HG03520 (cell line): ENCODE data around the gene MUSTN1.

Experiments
- ATAC-seq: cut with Tn5 transposase; IDR thresholded peaks from one replicate; pipeline ENCODE4 v1.9.1; 2021; ENCODE audit warnings: mild to moderate bottlenecking, moderate library complexity; ENCODE audit not compliant: unreplicated experiment

MUSTN1 gene

DNA sequence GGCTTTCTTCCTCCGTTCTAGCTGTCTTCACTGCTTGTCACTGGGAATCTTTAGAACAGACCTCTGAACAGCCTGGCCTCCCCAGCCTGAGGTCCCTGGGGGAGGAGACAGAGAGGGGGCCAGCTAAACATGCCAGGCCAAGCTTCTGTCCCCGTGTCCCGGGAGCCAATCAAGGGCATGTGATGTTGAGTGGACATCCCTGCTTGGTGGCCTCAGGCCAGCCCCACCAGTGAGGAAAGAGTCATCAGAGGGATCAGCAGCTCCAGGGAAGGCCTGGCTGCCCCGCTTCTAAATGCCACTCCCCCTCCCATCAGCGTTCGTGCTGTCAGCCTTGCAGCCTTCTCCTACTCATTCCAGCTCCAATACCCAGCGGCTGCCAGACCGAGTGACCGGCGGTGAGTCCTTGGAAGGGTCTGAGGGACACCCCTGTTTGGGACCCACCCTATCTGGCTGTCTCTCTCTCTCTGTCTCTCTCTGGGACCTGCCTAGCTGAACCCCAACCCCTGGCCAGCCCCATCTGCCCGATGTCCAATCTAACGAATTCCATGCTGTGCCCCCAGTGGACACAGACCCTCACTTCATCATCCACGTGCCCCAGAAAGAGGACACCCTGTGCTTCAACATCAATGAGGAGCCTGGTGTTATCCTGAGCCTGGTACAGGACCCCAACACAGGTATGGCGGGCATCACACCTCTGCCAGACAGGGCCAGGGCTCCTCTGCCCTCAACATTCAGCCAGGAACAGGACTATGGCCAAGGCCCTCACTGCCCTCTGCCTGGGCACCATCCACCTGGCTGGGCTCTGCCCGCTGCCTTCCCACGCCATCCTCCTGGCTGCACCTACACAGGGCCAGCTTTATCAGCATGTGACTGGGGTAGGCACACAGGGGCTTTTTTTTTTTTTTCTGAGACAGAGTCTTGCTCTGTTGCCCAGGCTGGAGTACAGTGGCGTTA, 46.9 kb downstream of the MUSTN1 start:
- no peak for ATAC-seq

GRCh38 chr3:52787246-52787645, 47.6 kb downstream of the MUSTN1 start:
- no peak for ATAC-seq

DNA sequence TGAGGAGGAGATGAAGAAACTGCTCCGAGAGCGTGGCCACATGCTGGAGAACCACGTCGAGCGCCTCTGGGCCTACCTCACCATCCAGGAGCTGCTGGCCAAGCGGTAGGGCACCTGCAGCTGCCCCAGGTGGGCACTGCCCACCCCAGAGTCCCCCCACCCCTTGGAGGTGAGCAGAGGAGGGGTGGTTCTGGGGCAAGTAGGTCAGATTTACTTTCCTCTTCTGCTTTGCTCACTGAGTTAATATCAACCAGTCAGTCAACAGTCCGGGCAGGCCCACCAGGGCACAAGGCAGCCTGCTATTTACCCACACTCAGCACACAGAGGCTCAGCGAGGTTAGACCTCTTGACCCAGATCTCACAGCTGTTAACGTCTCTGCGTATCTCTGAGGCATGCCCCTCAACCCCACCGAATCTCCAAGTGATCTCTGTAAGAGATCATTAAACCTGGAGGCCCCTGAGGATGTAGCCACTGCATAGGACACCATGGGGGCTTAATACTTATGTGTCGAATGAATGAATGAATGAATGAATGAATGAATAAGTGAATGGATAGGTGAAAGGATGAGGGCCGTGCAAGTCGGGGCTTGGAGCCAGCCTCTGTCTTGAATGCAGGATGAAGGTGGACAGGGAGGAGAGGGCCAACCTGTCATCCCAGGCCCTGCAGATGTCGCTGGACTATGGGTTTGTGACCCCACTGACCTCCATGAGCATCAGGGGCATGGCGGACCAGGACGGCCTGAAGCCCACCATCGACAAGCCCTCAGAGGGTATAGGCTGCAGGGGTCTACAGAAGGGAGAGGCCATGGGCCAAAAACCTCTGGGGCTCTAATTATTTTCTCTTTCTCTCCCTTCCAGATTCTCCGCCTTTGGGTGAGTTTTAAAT, 48.2 kb downstream of the MUSTN1 start:
- no peak for ATAC-seq

DNA sequence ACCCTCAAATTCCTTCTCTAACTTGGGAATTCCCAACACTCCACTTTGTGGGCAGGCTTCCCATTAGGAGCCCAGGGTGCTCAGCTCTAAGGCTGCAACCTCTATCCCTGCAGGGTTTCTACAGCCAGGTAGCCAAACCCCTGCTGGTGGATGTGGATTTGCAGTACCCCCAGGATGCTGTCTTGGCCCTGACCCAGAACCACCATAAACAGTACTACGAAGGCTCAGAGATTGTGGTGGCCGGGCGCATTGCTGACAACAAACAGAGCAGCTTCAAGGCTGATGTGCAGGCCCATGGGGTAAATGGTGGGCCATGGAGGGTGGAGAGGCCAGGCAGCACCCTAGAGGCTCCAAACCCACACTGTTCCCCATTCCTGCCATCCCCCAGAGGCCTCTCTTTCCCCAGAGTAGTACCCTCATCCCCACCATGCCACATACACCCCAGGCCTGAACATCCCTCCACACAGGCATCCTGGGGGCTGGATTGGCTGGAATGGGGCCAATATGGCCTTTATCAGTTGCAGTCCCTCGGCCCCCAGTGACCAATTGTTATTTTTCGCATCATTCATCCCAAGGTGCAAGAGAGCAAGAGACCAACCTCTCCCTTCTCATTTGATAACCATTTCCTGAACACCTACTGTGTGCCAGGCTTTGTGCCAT, 49.8 kb downstream of the MUSTN1 start:
- ATAC-seq = no peak

DNA sequence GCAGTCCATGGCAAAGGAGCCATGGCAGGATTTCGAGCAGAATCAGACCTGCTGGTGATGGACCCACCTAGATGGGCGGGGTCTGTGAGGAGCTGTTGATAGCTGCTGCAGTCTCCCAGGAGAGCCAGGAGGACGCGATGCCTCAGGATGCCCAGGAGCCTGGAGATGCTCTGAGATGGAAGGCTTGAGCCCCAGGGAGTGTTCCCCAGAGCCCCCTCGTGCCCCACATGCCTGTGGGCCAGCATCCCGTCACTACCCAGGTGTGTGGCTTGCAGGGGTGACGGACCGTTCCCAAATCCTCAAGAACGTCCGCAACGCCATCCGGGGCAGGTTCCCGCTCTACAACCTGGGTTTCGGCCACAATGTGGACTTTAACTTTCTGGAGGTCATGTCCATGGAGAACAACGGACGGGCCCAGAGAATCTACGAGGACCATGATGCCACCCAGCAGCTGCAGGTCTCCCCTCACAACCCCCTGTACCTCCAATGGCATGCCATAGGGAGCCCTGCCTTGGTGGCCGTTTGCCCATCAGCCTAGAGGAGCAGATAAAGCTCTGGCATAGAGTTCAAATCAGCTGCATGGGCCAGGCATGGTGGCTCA, 50.7 kb downstream of the MUSTN1 start:
- no peak for ATAC-seq

DNA sequence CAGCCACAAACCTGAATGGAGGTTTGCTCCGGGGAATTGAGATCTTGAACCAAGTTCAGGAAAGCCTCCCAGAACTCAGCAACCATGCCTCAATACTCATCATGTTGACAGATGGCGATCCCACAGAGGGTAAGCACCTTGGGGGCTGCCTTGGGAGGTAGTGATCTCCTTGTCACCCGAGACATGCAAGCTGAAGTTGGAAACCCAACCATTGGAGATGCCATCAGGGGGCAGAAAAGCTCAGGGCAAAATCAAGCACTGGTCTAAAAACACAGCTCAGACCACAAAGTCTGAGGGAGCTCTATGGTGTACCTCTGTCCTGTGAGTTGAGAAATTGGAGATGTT, 51.6 kb downstream of the MUSTN1 start:
- no peak for ATAC-seq
